Endothelial cell of umbilical vein (primary cell): Measurements from ENCODE around the gene AKAP6. TPM values are rescaled to one million over a fixed set of nuclear protein-coding genes. Genes with fewer than 3 reads are reported as not detected.

Experiments used
- BruUV-seq: library from RNA; stranded (reverse); fragments of 400-500 nt; replicated peaks from 2 replicates; lab custom pipeline; 2021; lab: Mats Ljungman, UMichigan
- CTCF ChIA-PET: fragments of 300-600, 350-600 bp; sonication (Branson Sonifier 250); formaldehyde crosslinking; loops from one replicate; lab custom pipeline; 2021; ENCODE audit warnings: antibody characterized with exemption, inconsistent platforms; lab: Charles Lee
- POLR2A ChIA-PET: fragments of 300-600, 350-600 bp; sonication (Branson Sonifier 250); formaldehyde crosslinking; loops from one replicate; lab custom pipeline; 2021; ENCODE audit warnings: antibody characterized with exemption, inconsistent platforms; lab: Charles Lee
- DNase-seq: peaks from one replicate; pipeline ENCODE4 v3.0.0-alpha.2; 2011; ENCODE audit warnings: low read depth, low spot score
- FAIRE-seq: peaks from 2 replicates; lab custom pipeline; 2011; peaks lifted over from hg19 to GRCh38; lab: Jason Lieb, UNC
- H2AFZ ChIP-seq: 2 replicates; pipeline ENCODE4 v1.6.0; 2012; ENCODE audit warnings: low read depth, low read length, control low read depth, inconsistent platforms
- H3K27ac ChIP-seq: 2 replicates; pipeline ENCODE4 v1.5.1; 2011; ENCODE audit warnings: low read depth, mild to moderate bottlenecking, control low read depth, low read length, moderate library complexity; ENCODE audit not compliant: insufficient read depth
- H3K27me3 ChIP-seq, 2 experiments: 2 replicates each; pipeline versions ENCODE4 v1.6.0 to v1.6.1; 2011; ENCODE audit warnings: low read length in 2 of 2, mixed read lengths in 1 of 2; ENCODE audit not compliant: control insufficient read depth in 2 of 2, insufficient read depth in 2 of 2
- H3K36me3 ChIP-seq, 2 experiments: 2 replicates in 1 of 2; 3 replicates in 1 of 2; pipeline ENCODE4 v1.5.1; 2011; ENCODE audit warnings: low read length in 2 of 2, mild to moderate bottlenecking in 1 of 2, moderate library complexity in 1 of 2; ENCODE audit not compliant: control insufficient read depth in 2 of 2, insufficient read depth in 2 of 2; ENCODE audit errors: extremely low read depth in 1 of 2
- H3K4me1 ChIP-seq: 3 replicates; pipeline ENCODE4 v1.5.1; 2011; ENCODE audit warnings: mild to moderate bottlenecking, low read length; ENCODE audit not compliant: control insufficient read depth, insufficient read depth; ENCODE audit errors: extremely low read depth
- H3K4me2 ChIP-seq: 2 replicates; pipeline ENCODE4 v1.6.1; 2011; ENCODE audit warnings: low read length, control low read depth, mixed read lengths; ENCODE audit not compliant: insufficient read depth
- H3K4me3 ChIP-seq, 3 experiments: fragments of 200-600 bp in 1 of 3; sonication (generic), shearing (Covaris generic) in 1 of 3; replicated peaks in 1 of 3; 2 replicates each; pipeline ENCODE4 v1.5.1; 2011 to 2016; ENCODE audit warnings: control low read depth in 3 of 3, low read length in 3 of 3, mild to moderate bottlenecking in 2 of 3, inconsistent platforms in 1 of 3, low read depth in 1 of 3, moderate library complexity in 1 of 3; ENCODE audit not compliant: insufficient read depth in 1 of 3
- H3K79me2 ChIP-seq: 2 replicates; pipeline ENCODE4 v1.6.0; 2012; ENCODE audit warnings: low read length, inconsistent platforms; ENCODE audit not compliant: control insufficient read depth, insufficient read depth
- H3K9ac ChIP-seq: replicated peaks from 2 replicates; pipeline ENCODE3; 2011; ENCODE audit warnings: low read length, control low read depth; ENCODE audit not compliant: insufficient read depth; ENCODE audit errors: extremely low read depth
- H3K9me1 ChIP-seq: replicated peaks from 3 replicates; pipeline ENCODE4 v1.6.0; 2011; ENCODE audit warnings: mild to moderate bottlenecking, low read length; ENCODE audit not compliant: control insufficient read depth, insufficient read depth; ENCODE audit errors: extremely low read depth
- H3K9me3 ChIP-seq: replicated peaks from 2 replicates; pipeline ENCODE4 v1.5.1; 2012; ENCODE audit warnings: low read length, inconsistent platforms; ENCODE audit not compliant: control insufficient read depth, insufficient read depth
- H4K20me1 ChIP-seq: replicated peaks from 2 replicates; pipeline ENCODE3; 2011; ENCODE audit warnings: mild to moderate bottlenecking, low read length; ENCODE audit not compliant: control insufficient read depth, insufficient read depth; ENCODE audit errors: extremely low read depth
- CTCF ChIP-seq, 2 donors: IDR thresholded peaks; 1 replicate in 1 of 2; 2 replicates in 1 of 2; pipeline ENCODE4 v1.5.1; 2011; ENCODE audit warnings: low read length in 2 of 2, mild to moderate bottlenecking in 2 of 2, moderate library complexity in 2 of 2, control low read depth in 1 of 2, inconsistent platforms in 1 of 2, low read depth in 1 of 2; ENCODE audit not compliant: insufficient read depth in 1 of 2; ENCODE audit errors: extremely low read depth in 1 of 2
- EZH2 ChIP-seq: IDR thresholded peaks from 2 replicates; pipeline ENCODE4 v1.6.1; 2012; ENCODE audit warnings: borderline replicate concordance, low read depth, mild to moderate bottlenecking, moderate library complexity, low read length, inconsistent platforms; ENCODE audit not compliant: severe bottlenecking
- FOS ChIP-seq: IDR thresholded peaks from 2 replicates; pipeline ENCODE4 v1.6.1; 2011; ENCODE audit warnings: mild to moderate bottlenecking, low read length, moderate library complexity, borderline replicate concordance; ENCODE audit not compliant: insufficient read depth
- GATA2 ChIP-seq: IDR thresholded peaks from 2 replicates; pipeline ENCODE4 v1.7.0; 2011; ENCODE audit warnings: low read depth, mild to moderate bottlenecking, moderate library complexity, mixed read lengths, low read length; ENCODE audit not compliant: insufficient read length, insufficient read depth
- JUN ChIP-seq: IDR thresholded peaks from 2 replicates; pipeline ENCODE4 v1.6.1; 2011; ENCODE audit warnings: borderline replicate concordance, low read depth; ENCODE audit not compliant: insufficient read length, insufficient read depth
- MYC ChIP-seq: IDR thresholded peaks from one replicate; pipeline ENCODE4 v1.6.1; 2011; ENCODE audit warnings: mild to moderate bottlenecking, low read depth, low read length
- POLR2A ChIP-seq: IDR thresholded peaks from 2 replicates; pipeline ENCODE4 v1.6.1; 2012; ENCODE audit warnings: low read depth, mild to moderate bottlenecking, control low read depth, low read length
- POLR2AphosphoS5 ChIP-seq: IDR thresholded peaks from 2 replicates; pipeline ENCODE4 v1.6.1; 2012; ENCODE audit warnings: low read depth, mild to moderate bottlenecking, control low read depth, low read length, moderate library complexity; ENCODE audit not compliant: insufficient read depth
- dilution Hi-C: fragments of 300-500 bp; cut with MboI; formaldehyde crosslinking; loops from one replicate; pipeline ENCODE4 v1.15.0; 2019; ENCODE audit warnings: low sequenced_read_pairs; ENCODE audit not compliant: extremely low pct_ligation_motif_present
- intact Hi-C: fragments of 100-400 bp; cut with micrococcal nuclease; formaldehyde crosslinking; loops from one replicate; pipeline ENCODE4 v1.10.0; 2022
- polyA plus RNA-seq, 4 experiments: library from polyadenylated mRNA; depleted of rRNA in 3 of 4; stranded (reverse) in 3 of 4; unstranded in 1 of 4; fragments of >200 nt; gene quantifications; 2 replicates each; pipeline versions ENCODE4 v1.2.1 to v1.2.3, GENCODE V29; 2011 to 2012; ENCODE audit warnings: missing spikeins in 1 of 4
- total RNA-seq: library from RNA; stranded (reverse); gene quantifications from 2 replicates; pipeline ENCODE4 v1.2.3, GENCODE V29; 2021
- TF ChIP-seq, protein P1 (sequence below): IDR thresholded peaks from 2 replicates; pipeline ENCODE4 v1.6.1; 2011; ENCODE audit not compliant: insufficient read depth, insufficient read length

The AKAP6 gene
- total and polyA plus RNA-seq, 2 donors (not counting 3 experiments of a cell fraction or from before 2014, with no cell fraction given), result 0.03 to 0.49 TPM

- no peaks in the 10 kb centered on the region for H4K20me1 ChIP-seq
Observed at GRCh38 chr14:32470161-32470715, 141.1 kb downstream of the AKAP6 start.

More at GRCh38 chr14:32470161-32470715, 141.1 kb downstream of the AKAP6 start:
- Histone ChIP-seq H3K9ac (no peak overlapping the region), H3K4me3 (no peak overlapping the region), H3K9me3 (no peaks in the 10 kb centered on the region), H3K27ac (no peak overlapping the region), H3K4me1 (peaks cover 3% of the 10 kb centered on the region), H2AFZ (no peak overlapping the region), H3K9me1 (no peaks in the 10 kb centered on the region), H3K36me3 (no peaks in the 10 kb centered on the region), H3K4me2 (no peak overlapping the region), H3K79me2 (no peaks in the 10 kb centered on the region), H3K27me3 (no peaks in the 10 kb centered on the region)
- dilution Hi-C loops, result no loop called here
- no peak for TF ChIP-seq CTCF (IDR thresholded peaks at IDR 0.05; ENCODE audit: extremely low read depth in 1 of 2, insufficient read depth in 1 of 2, low read depth in 1 of 2, low read length in 2 of 2)
- TF ChIP-seq, protein P1, sequence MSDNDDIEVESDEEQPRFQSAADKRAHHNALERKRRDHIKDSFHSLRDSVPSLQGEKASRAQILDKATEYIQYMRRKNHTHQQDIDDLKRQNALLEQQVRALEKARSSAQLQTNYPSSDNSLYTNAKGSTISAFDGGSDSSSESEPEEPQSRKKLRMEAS, result no peak
- TF ChIP-seq MYC, result no peak
- TF ChIP-seq EZH2, result no peak
- no peak for TF ChIP-seq POLR2AphosphoS5
- TF ChIP-seq JUN, result no peak
- TF ChIP-seq GATA2, result no peak
- no peak for TF ChIP-seq POLR2A
- no peak for TF ChIP-seq FOS
- DNase-seq (no peak), FAIRE-seq (no peak)
- no TSS peak for BruUV-seq
- ChIA-PET CTCF (interaction anchor here (0.8 to 5.9 kb wide), 17 partner anchors 29 to 961 kb away, joined by 3 to 152 read pairs (median 9); partner anchors contain the start of gene ARHGAP5), POLR2A (no interaction called here)
- intact Hi-C loops, result loop anchor here (5.0 kb wide), 1 partner anchor 268 kb away; the partner anchor contains the start of genes RNU6-7 and RNU6-8
